ENCODE data around the gene SCN10A.

GRCh38 chr3:38829404-38829803 is 13.4 kb upstream of the SCN10A start:
- no peak for TF ChIP-seq CTCF (IDR thresholded peaks at IDR 0.05)
- TF ChIP-seq POLR2A (IDR thresholded peaks at IDR 0.05), result no peak
- no peak for TF ChIP-seq POLR2AphosphoS5 (IDR thresholded peaks at IDR 0.05)

All from transverse colon (tissue), 4 donors.